Measurements from ENCODE around the gene DHRS7C. TPM values are rescaled to one million over a fixed set of nuclear protein-coding genes. Genes with fewer than 3 reads are reported as not detected.

The DHRS7C gene
- polyA plus RNA-seq, 3 donors, result not detected

DNA sequence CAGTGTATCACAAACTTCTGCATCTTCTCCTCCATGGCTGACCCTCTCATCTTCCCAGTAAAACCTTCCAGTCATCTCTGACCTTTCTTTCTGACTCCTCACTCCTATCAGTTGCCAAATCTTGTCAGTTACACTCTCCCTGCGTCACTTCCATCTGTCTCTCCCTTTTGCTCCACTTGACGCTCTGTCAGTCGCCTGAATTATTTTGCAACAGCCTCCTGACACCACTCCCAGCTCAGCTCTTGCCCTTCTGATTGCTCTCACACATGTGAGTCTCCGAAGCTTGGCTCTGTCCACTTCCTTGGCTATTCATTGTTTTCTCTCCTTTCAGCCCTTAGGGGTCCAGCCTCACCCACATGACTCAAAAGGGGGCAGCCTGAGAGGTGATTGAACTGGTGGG, 27.7 kb downstream of the DHRS7C start:
- Histone ChIP-seq H3K27ac (ENCODE audit: low read depth in 1 of 2, low read length in 2 of 2) (no peak overlapping the region), H3K9me3 (replicated peaks in 1 of 2; ENCODE audit: control insufficient read depth in 1 of 2, insufficient read depth in 1 of 2, low read length in 2 of 2) (no peaks in the 10 kb centered on the region), H2AFZ (ENCODE audit: insufficient read depth, low read depth, low read length, poor library complexity, severe bottlenecking) (no peak overlapping the region), H4K20me1 (ENCODE audit: insufficient read depth, low read length) (no peaks in the 10 kb centered on the region), H3K36me3 (replicated peaks in 1 of 2; ENCODE audit: control insufficient read depth in 1 of 2, insufficient read depth in 2 of 2, low read length in 2 of 2) (no peaks in the 10 kb centered on the region), H3K4me3 (replicated peaks in 1 of 3; ENCODE audit: low read depth in 2 of 3, low read length in 3 of 3) (no peak overlapping the region), H3K9ac (ENCODE audit: insufficient read depth, low read length, poor library complexity, severe bottlenecking) (no peak overlapping the region), H3K4me1 (ENCODE audit: control insufficient read depth in 1 of 2, insufficient read depth in 2 of 2, low read length in 2 of 2) (no peaks in the 10 kb centered on the region), H3K4me2 (replicated peaks; ENCODE audit: extremely low read depth, low read length, poor library complexity, severe bottlenecking) (no peak overlapping the region), H3K79me2 (ENCODE audit: insufficient read depth, low read length) (no peaks in the 10 kb centered on the region), H3K27me3 (ENCODE audit: control insufficient read depth in 2 of 2, insufficient read depth in 2 of 2, low read length in 2 of 2) (no peaks in the 10 kb centered on the region)
- DNase-seq, result no peak
- TF ChIP-seq, protein P1, sequence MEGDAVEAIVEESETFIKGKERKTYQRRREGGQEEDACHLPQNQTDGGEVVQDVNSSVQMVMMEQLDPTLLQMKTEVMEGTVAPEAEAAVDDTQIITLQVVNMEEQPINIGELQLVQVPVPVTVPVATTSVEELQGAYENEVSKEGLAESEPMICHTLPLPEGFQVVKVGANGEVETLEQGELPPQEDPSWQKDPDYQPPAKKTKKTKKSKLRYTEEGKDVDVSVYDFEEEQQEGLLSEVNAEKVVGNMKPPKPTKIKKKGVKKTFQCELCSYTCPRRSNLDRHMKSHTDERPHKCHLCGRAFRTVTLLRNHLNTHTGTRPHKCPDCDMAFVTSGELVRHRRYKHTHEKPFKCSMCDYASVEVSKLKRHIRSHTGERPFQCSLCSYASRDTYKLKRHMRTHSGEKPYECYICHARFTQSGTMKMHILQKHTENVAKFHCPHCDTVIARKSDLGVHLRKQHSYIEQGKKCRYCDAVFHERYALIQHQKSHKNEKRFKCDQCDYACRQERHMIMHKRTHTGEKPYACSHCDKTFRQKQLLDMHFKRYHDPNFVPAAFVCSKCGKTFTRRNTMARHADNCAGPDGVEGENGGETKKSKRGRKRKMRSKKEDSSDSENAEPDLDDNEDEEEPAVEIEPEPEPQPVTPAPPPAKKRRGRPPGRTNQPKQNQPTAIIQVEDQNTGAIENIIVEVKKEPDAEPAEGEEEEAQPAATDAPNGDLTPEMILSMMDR (IDR thresholded peaks at IDR 0.05), result no peak
- Mint-ChIP-seq H3K27ac (no peak overlapping the region), H3K27me3 (ENCODE audit: low read depth in 3 of 3) (peaks cover 12 to 24% (median 14%) of the 10 kb centered on the region in 3 donors), H3K9me3 (no peaks in the 10 kb centered on the region), H3K4me1 (no peaks in the 10 kb centered on the region), H3K4me3 (no peak overlapping the region), H3K36me3 (no peaks in the 10 kb centered on the region)
- WGBS (ENCODE audit: insufficient coverage), result 62% methylated on average over 3 of the region's 4 CpGs
- intact Hi-C loops (cut with micrococcal nuclease), result no loop called here

DNA sequence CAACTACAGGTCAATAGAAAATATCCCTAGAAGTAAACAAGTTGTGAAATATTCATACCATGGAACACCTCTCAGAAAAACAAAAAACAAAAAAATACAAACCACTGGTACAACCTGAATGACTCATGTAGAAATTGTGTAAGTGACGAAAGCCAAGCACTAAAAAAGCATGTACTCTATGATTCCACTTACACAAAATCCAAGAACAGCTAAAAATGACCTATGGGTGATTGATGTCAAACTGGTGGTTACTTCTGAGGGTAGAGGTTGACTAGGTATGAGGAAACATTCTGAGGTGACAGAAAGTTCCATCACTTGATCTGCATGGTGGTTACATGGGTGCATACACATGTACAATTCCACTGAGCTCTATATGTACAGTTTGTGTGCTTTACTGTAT, 31.1 kb downstream of the DHRS7C start:
- no peak overlapping the region for H3K27ac ChIP-seq (ENCODE audit: low read depth in 1 of 2, low read length in 2 of 2)

More for the DNA sequence above, 31.1 kb downstream of the DHRS7C start:
- Mint-ChIP-seq H3K4me3 (no peak overlapping the region), H3K27me3 (ENCODE audit: low read depth in 3 of 3) (peaks cover 14 to 24% (median 15%) of the 10 kb centered on the region in 3 donors), H3K9me3 (no peaks in the 10 kb centered on the region), H3K27ac (no peak overlapping the region), H3K36me3 (no peaks in the 10 kb centered on the region), H3K4me1 (no peaks in the 10 kb centered on the region)
- no peak overlapping the region for H3K9ac ChIP-seq (ENCODE audit: insufficient read depth, low read length, poor library complexity, severe bottlenecking)
- H3K36me3 ChIP-seq (replicated peaks in 1 of 2; ENCODE audit: control insufficient read depth in 1 of 2, insufficient read depth in 2 of 2, low read length in 2 of 2), result no peaks in the 10 kb centered on the region
- H3K4me2 ChIP-seq (replicated peaks; ENCODE audit: extremely low read depth, low read length, poor library complexity, severe bottlenecking), result no peak overlapping the region
- H3K27me3 ChIP-seq (ENCODE audit: control insufficient read depth in 2 of 2, insufficient read depth in 2 of 2, low read length in 2 of 2), result no peaks in the 10 kb centered on the region
- no peaks in the 10 kb centered on the region for H4K20me1 ChIP-seq (ENCODE audit: insufficient read depth, low read length)
- WGBS (ENCODE audit: insufficient coverage), result no CpG with 5 or more reads among the region's 1 CpG
- H2AFZ ChIP-seq (ENCODE audit: insufficient read depth, low read depth, low read length, poor library complexity, severe bottlenecking), result no peak overlapping the region
- TF ChIP-seq, protein P1 (IDR thresholded peaks at IDR 0.05), result no peak
- no peak for DNase-seq
- no peaks in the 10 kb centered on the region for H3K9me3 ChIP-seq (replicated peaks in 1 of 2; ENCODE audit: control insufficient read depth in 1 of 2, insufficient read depth in 1 of 2, low read length in 2 of 2)
- intact Hi-C loops (cut with micrococcal nuclease), result no loop called here
- no peaks in the 10 kb centered on the region for H3K4me1 ChIP-seq (ENCODE audit: control insufficient read depth in 1 of 2, insufficient read depth in 2 of 2, low read length in 2 of 2)
- H3K4me3 ChIP-seq (replicated peaks in 1 of 3; ENCODE audit: low read depth in 2 of 3, low read length in 3 of 3), result no peak overlapping the region
- H3K79me2 ChIP-seq (ENCODE audit: insufficient read depth, low read length), result no peaks in the 10 kb centered on the region

Data from CD14-positive monocyte (primary cell).